ENCODE data around the gene KRR1. TPM values are rescaled to one million over a fixed set of nuclear protein-coding genes. Genes with fewer than 3 reads are reported as not detected.

KRR1 gene
- total and polyA plus RNA-seq, 2 donors from 2014 or later, result 20.0 to 50.7 TPM

- Histone ChIP-seq H3K36me3 (ENCODE audit: control insufficient read depth in 2 of 3, insufficient read depth in 3 of 3, low read length in 3 of 3) (no peaks in the 10 kb centered on the region), H3K27ac (ENCODE audit: low read depth in 2 of 2, low read length in 2 of 2) (no peak overlapping the region), H3K27me3 (ENCODE audit: control insufficient read depth, insufficient read depth, low read length) (no peaks in the 10 kb centered on the region), H3K9me3 (ENCODE audit: control insufficient read depth in 2 of 3, insufficient read depth in 1 of 3, low read length in 3 of 3) (no peaks in the 10 kb centered on the region), H3K9ac (ENCODE audit: low read length in 3 of 3) (no peak overlapping the region), H3K4me1 (ENCODE audit: control insufficient read depth in 2 of 3, insufficient read depth in 2 of 3, low read depth in 1 of 3, low read length in 3 of 3) (no peaks in the 10 kb centered on the region), H3K4me3 (ENCODE audit: low read length in 3 of 3) (no peak overlapping the region)
- no peak for TF ChIP-seq CTCF (IDR thresholded peaks at IDR 0.05; ENCODE audit: borderline replicate concordance, extremely low read depth, insufficient read depth)
- FAIRE-seq, result no peak
- intact Hi-C loops (cut with DNase I), result no loop called here
- no peak for DNase-seq
Observed at GRCh38 chr12:75478116-75478794, 33.2 kb downstream of the KRR1 start.

- DNase-seq (no peak), FAIRE-seq (no peak)
- Histone ChIP-seq H3K9ac (ENCODE audit: low read length in 3 of 3) (no peak overlapping the region), H3K27ac (ENCODE audit: low read depth in 2 of 2, low read length in 2 of 2) (no peak overlapping the region), H3K27me3 (ENCODE audit: control insufficient read depth, insufficient read depth, low read length) (no peaks in the 10 kb centered on the region), H3K36me3 (ENCODE audit: control insufficient read depth in 2 of 3, insufficient read depth in 3 of 3, low read length in 3 of 3) (no peaks in the 10 kb centered on the region), H3K9me3 (ENCODE audit: control insufficient read depth in 2 of 3, insufficient read depth in 1 of 3, low read length in 3 of 3) (no peaks in the 10 kb centered on the region), H3K4me3 (ENCODE audit: low read length in 3 of 3) (no peak overlapping the region), H3K4me1 (ENCODE audit: control insufficient read depth in 2 of 3, insufficient read depth in 2 of 3, low read depth in 1 of 3, low read length in 3 of 3) (no peaks in the 10 kb centered on the region)
- intact Hi-C loops (cut with DNase I), result no loop called here
- no peak for TF ChIP-seq CTCF (IDR thresholded peaks at IDR 0.05; ENCODE audit: borderline replicate concordance, extremely low read depth, insufficient read depth)
Observed at GRCh38 chr12:75477137-75477536, 34.3 kb downstream of the KRR1 start.

- Histone ChIP-seq H3K27me3 (ENCODE audit: control insufficient read depth, insufficient read depth, low read length) (no peaks in the 10 kb centered on the region), H3K27ac (ENCODE audit: low read depth in 2 of 2, low read length in 2 of 2) (no peak overlapping the region), H3K4me3 (ENCODE audit: low read length in 3 of 3) (no peak overlapping the region), H3K4me1 (ENCODE audit: control insufficient read depth in 2 of 3, insufficient read depth in 2 of 3, low read depth in 1 of 3, low read length in 3 of 3) (no peaks in the 10 kb centered on the region), H3K9ac (ENCODE audit: low read length in 3 of 3) (no peak overlapping the region), H3K9me3 (ENCODE audit: control insufficient read depth in 2 of 3, insufficient read depth in 1 of 3, low read length in 3 of 3) (no peaks in the 10 kb centered on the region), H3K36me3 (ENCODE audit: control insufficient read depth in 2 of 3, insufficient read depth in 3 of 3, low read length in 3 of 3) (no peaks in the 10 kb centered on the region)
- no peak for DNase-seq
- intact Hi-C loops (cut with DNase I), result no loop called here
- no peak for TF ChIP-seq CTCF (IDR thresholded peaks at IDR 0.05; ENCODE audit: borderline replicate concordance, extremely low read depth, insufficient read depth)
- no peak for FAIRE-seq
Observed at GRCh38 chr12:75476071-75476470, 35.3 kb downstream of the KRR1 start.

- no peak overlapping the region for H3K4me3 ChIP-seq (ENCODE audit: low read length in 3 of 3)
- FAIRE-seq (no peak), DNase-seq (no peak)
- no peaks in the 10 kb centered on the region for H3K9me3 ChIP-seq (ENCODE audit: control insufficient read depth in 2 of 3, insufficient read depth in 1 of 3, low read length in 3 of 3)
- H3K9ac ChIP-seq (ENCODE audit: low read length in 3 of 3), result no peak overlapping the region
- no peak overlapping the region for H3K27ac ChIP-seq (ENCODE audit: low read depth in 2 of 2, low read length in 2 of 2)
- H3K4me1 ChIP-seq (ENCODE audit: control insufficient read depth in 2 of 3, insufficient read depth in 2 of 3, low read depth in 1 of 3, low read length in 3 of 3), result no peaks in the 10 kb centered on the region
- intact Hi-C loops (cut with DNase I), result no loop called here
- TF ChIP-seq CTCF (IDR thresholded peaks at IDR 0.05; ENCODE audit: borderline replicate concordance, extremely low read depth, insufficient read depth), result no peak
- H3K36me3 ChIP-seq (ENCODE audit: control insufficient read depth in 2 of 3, insufficient read depth in 3 of 3, low read length in 3 of 3), result no peaks in the 10 kb centered on the region
- H3K27me3 ChIP-seq (ENCODE audit: control insufficient read depth, insufficient read depth, low read length), result no peaks in the 10 kb centered on the region
Observed at GRCh38 chr12:75474116-75474515, 37.3 kb downstream of the KRR1 start.
